ENCODE data around the gene ADAP1. TPM values are rescaled to one million over a fixed set of nuclear protein-coding genes. Genes with fewer than 3 reads are reported as not detected.

The ADAP1 gene
- polyA plus RNA-seq, 1 experiment: 5.1 TPM

GRCh38 chr7:983616-984071 is 29.2 kb upstream of the ADAP1 start:
- DNase-seq (ENCODE audit: low read depth): no peak
- ChIA-PET POLR2A (no interaction called here), CTCF (interaction anchor here (3.5 kb wide), 1 partner anchor 9 kb away, joined by 30 read pairs; no protein-coding TSS in a partner anchor)
- Histone ChIP-seq H3K36me3 (ENCODE audit: control insufficient read depth, insufficient read depth, low read length) (no peaks in the 10 kb centered on the region), H3K4me3 (ENCODE audit: low read depth, low read length) (no peak overlapping the region), H3K27me3 (ENCODE audit: control insufficient read depth, insufficient read depth, low read length) (0 out of 2 replicates have a peak, but pooled peaks cover 2% of the 10 kb centered on the region)
- no peak for TF ChIP-seq CTCF (IDR thresholded peaks at IDR 0.05; ENCODE audit: insufficient read depth, low read depth, low read length)

- ChIA-PET CTCF (interaction anchor here (1.4 to 3.5 kb wide), 3 partner anchors 9 to 194 kb away, joined by 3 to 30 read pairs (median 4); no protein-coding TSS in a partner anchor), POLR2A (no interaction called here)
- H3K27me3 ChIP-seq (ENCODE audit: control insufficient read depth, insufficient read depth, low read length): 0 out of 2 replicates have a peak, but pooled peaks cover 2% of the 10 kb centered on the region
- TF ChIP-seq CTCF (IDR thresholded peaks at IDR 0.05; ENCODE audit: insufficient read depth, low read depth, low read length): no peak
- no peak for DNase-seq (ENCODE audit: low read depth)
- H3K36me3 ChIP-seq (ENCODE audit: control insufficient read depth, insufficient read depth, low read length): no peaks in the 10 kb centered on the region
- H3K4me3 ChIP-seq (ENCODE audit: low read depth, low read length): no peak within 1 kb of the TSS
Measured at GRCh38 chr7:983004-983615, 28.6 kb upstream of the ADAP1 start, which contains the start of gene CYP2W1. Gene CYP2W1 (plus strand): TSS chr7:983181. CDS start chr7:983212, 31 bp downstream.

GRCh38 chr7:982511-983003 is 28.1 kb upstream of the ADAP1 start:
- POLR2A ChIA-PET: no interaction called here
- CTCF ChIA-PET: interaction anchor here (1.4 to 3.5 kb wide), 4 partner anchors 10 to 195 kb away, joined by 3 to 30 read pairs (median 6); no protein-coding TSS in a partner anchor
- Histone ChIP-seq H3K36me3 (ENCODE audit: control insufficient read depth, insufficient read depth, low read length) (no peaks in the 10 kb centered on the region), H3K27me3 (ENCODE audit: control insufficient read depth, insufficient read depth, low read length) (0 out of 2 replicates have a peak, but pooled peaks cover 2% of the 10 kb centered on the region), H3K4me3 (ENCODE audit: low read depth, low read length) (no peak overlapping the region)
- no peak for TF ChIP-seq CTCF (IDR thresholded peaks at IDR 0.05; ENCODE audit: insufficient read depth, low read depth, low read length)
- no peak for DNase-seq (ENCODE audit: low read depth)

- H3K36me3 ChIP-seq (ENCODE audit: control insufficient read depth, insufficient read depth, low read length): no peaks in the 10 kb centered on the region
- POLR2A ChIA-PET: no interaction called here
- CTCF ChIA-PET: interaction anchor here (1.1 to 3.5 kb wide), 5 partner anchors 10 to 201 kb away, joined by 3 to 30 read pairs (median 4); no protein-coding TSS in a partner anchor
- no peak overlapping the region for H3K4me3 ChIP-seq (ENCODE audit: low read depth, low read length)
- DNase-seq (ENCODE audit: low read depth): no peak
- no peak for TF ChIP-seq CTCF (IDR thresholded peaks at IDR 0.05; ENCODE audit: insufficient read depth, low read depth, low read length)
- 0 out of 2 replicates have a peak, but pooled peaks cover 2% of the 10 kb centered on the region for H3K27me3 ChIP-seq (ENCODE audit: control insufficient read depth, insufficient read depth, low read length)
Measured at GRCh38 chr7:981793-982510, 27.5 kb upstream of the ADAP1 start.
